Activated CD4-positive, alpha-beta T cell treated with anti-CD3 and anti-CD28 coated beads, Interleukin-2, Interleukin-4, amounts not matched to agents 100 ng/mL and 50 ng/mL, durations not matched to agents 16 hours and 8 hours (primary cell): ENCODE results near the gene STRAP.
"Not testable (repeated sequence)": the region's sequence is repeated elsewhere in the genome, so short reads cannot be mapped to it uniquely, and the experiment has no call there.

Experiments used
- DNase-seq: peaks from one replicate; pipeline ENCODE4 v3.0.0-alpha.2; 2020; ENCODE audit warnings: low spot score

Gene STRAP

DNA sequence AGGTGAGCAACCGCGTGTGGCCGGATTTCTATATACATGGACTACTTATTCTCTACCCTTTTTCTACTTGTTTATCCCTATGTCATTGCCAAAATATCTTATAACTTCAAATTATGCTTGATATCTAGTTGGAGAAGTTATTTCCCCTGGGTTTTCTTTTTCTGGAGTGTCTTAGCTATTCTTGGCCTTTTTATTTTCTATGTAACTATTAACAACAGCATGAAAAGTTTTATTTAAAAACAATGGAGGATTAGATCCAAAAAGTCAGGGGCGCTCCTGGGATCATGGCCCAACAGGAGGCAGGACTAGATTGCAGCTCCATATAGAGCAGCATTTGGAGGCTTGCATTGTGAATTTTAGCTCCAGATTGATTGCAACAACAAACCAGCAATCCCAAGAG, 8.6 kb upstream of the STRAP start:
- no peak for DNase-seq

- DNase-seq, result not testable (repeated sequence)
Measured at GRCh38 chr12:15874556-15875145, 7.5 kb upstream of the STRAP start.

GRCh38 chr12:15875863-15876262, 6.3 kb upstream of the STRAP start:
- DNase-seq, result no peak

GRCh38 chr12:15879413-15879812, 2.8 kb upstream of the STRAP start:
- no peak for DNase-seq

DNA sequence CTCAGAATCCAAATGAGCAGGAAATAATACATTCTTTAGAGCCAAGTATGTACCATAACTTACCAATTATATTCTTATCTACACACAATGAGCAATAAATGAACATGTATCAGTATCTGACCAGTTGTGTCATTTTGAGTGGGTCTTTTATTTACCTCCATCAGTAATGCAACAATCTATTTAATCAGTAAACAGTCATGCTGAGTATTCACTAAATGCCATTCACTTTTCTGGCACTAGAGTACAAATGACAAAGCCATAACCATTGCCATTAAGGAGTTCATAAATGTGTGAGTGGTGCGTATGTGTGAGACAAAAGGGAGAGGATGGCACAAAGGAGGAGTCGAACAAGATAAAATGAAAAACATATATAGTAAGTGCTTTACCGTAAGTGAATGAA, 1.5 kb upstream of the STRAP start:
- no peak for DNase-seq

- no peak for DNase-seq
Measured at GRCh38 chr12:15883536-15883935, 1.3 kb downstream of the STRAP start.

- no peak for DNase-seq
Measured at GRCh38 chr12:15886372-15887042, 4.3 kb downstream of the STRAP start.

DNA sequence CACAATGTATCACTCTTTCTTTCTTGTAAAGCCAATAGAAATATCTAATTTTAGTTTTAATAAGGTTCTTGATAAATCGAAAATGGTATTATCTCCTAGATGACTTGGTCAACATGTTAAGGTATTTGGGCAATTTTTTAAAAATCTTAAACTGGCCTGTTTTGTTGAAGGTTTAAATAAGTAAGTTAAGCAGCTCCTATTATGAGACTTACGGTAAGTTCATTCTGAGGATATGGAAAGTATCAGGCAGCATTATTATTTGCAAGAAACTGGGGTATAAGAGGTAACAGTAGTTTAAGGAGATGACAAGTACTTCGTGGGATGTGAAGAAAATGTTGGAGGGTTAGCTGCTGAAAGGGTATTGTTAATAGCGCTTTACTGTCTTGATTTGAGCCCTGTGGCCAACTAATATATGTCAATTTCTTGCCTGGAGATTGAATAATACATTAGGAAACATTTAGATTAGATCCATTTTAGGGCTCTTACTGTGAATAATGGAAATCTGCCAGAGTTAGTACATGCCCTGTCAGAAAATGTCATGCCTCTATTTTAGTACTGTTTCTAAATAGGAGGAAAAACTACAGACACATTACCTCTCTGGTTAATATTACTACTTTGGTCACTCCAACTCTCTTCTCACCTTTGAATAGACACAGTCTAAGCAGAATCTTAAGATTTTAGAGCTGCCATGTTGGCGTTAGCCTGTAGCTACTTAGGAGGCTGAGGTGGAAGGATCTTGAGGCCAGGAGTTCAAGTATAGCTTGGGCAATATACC, 5.0 kb downstream of the STRAP start:
- no peak for DNase-seq

GRCh38 chr12:15892645-15893259, 10.6 kb downstream of the STRAP start:
- no peak for DNase-seq

GRCh38 chr12:15893260-15893659, 11.1 kb downstream of the STRAP start:
- no peak for DNase-seq

GRCh38 chr12:15896867-15897266, 14.7 kb downstream of the STRAP start:
- DNase-seq, result no peak

- DNase-seq, result no peak
Measured at GRCh38 chr12:15897433-15897832, 15.2 kb downstream of the STRAP start.

DNA sequence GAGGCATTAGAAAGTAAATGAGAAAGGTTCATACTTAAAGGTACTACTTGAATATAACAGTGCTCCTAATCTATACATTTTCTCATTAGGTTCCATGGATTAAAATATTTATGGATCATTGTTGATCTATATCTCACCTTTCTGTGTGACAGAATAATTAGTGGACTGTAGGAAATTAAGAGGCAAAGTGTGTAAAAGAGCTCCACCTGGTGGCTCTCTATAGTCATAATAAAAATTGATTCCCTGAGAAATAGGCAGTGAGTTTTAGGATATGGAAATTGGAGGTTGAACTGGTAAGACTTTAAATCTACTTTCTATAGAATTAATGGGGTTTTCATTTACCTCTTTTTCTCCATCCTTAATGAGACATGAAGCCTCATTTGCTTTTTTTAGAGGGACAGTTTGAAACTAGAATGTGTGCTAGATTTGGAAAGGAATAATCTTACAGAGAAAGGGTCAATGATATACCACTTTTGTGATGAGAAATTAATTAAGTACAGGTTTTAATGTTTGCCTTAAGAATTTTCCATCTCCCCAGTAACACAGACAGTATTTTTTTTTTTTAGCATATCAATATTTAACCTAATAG, 17.2 kb downstream of the STRAP start:
- DNase-seq, result peak; percentile 25

- DNase-seq, result no peak
Measured at GRCh38 chr12:15904378-15904920, 22.3 kb downstream of the STRAP start.

GRCh38 chr12:15910468-15910863, 28.3 kb downstream of the STRAP start:
- no peak for DNase-seq

DNA sequence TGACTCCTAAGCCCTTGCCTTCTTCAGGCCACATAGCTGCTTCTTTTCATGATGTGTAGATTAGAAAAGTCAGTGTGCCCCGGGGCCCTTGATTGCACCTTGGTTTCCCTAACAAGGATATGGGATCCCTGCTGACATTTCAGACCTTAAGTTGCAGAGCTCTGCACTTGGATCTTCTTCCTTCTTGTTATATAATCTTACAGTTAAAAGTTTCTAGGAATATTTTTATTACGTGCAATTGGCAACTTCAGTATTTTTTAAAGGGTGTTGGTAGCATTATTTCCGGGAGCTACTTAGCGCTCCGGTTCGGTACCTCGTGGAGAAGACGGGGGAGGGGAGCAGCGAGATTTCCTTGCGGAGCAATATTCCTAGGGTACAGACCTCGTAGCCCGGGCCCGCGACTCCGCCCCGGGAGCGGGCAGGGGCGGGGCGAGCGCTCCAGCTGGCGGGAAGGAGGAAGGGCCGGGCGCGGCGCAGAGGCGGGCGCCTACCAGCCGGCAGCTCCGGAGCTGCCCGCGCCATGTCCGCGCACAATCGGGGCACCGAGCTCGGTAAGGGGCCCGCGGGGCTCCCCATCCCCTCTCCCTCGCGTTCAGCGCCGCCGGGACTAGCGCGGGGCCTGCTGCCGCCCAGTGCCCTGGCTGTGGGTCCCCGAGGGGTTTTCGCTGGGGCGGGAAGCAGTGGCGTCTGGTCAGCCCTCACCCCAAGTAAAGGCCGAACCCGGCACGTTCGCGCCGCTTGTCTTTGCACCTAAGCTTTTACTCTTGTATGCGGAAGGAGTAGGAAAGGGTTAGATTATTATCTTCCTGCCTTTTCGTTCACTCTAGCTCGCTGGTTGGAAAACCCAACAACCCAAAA, 28.9 kb downstream of the STRAP start, which contains the start of gene DERA:
DERA (plus strand) TSS at position 469 of the 858 bp plus-strand sequence; CDS start at position 521, 52 bp downstream.
- DNase-seq, result peak; percentile 60

GRCh38 chr12:15911931-15912330, 29.7 kb downstream of the STRAP start:
- DNase-seq, result not testable (repeated sequence)

- DNase-seq, result not testable (repeated sequence)
Measured at GRCh38 chr12:15914131-15914530, 31.9 kb downstream of the STRAP start.

DNA sequence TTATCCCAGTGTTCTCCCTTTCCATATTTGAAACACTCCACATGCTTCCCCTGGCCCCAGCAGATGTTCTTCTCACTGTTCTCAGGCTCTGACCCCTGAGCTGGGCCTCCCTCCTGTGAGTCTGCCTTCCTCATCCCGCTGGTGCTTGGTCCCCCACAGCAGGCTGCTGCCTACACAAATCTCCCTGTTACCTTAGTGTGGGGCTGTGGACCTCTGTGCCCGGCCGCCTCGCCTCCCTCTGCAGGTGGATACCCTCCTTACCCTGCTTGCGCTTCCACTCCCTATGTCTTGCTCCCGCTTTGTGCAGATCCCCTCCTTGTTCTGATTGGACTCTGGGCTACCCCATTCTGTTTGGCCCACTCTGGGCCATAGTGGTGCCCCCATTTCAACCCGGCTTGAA, 35.9 kb downstream of the STRAP start:
- no peak for DNase-seq

DNA sequence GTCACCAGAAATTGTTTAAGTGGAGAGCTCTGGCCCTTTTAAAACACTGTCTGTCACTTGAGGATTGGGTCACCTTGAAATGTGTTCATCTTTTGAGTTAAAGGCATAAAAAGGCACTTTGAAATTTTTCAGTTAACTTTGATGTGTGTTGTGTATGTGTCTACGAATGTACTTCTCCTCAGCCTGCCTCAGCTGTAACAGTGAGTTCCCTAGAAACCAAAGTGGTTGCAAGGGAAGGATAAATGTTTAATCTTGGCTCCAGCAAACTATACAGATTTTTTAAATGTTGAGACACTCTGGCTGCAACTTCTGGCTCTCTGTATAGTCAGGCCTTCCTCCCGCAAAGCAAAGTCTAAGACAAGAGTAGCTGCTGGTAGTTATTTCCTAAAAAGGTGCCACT, 37.2 kb downstream of the STRAP start:
- no peak for DNase-seq

- DNase-seq, result no peak
Measured at GRCh38 chr12:15924956-15925355, 42.8 kb downstream of the STRAP start.
